ENCODE data around the gene ITPKC. TPM values are rescaled to one million over a fixed set of nuclear protein-coding genes. Genes with fewer than 3 reads are reported as not detected.
A peak's percentile ranks its signal among the peaks of the same experiment; 100 is the strongest.

ITPKC gene
- total and polyA plus RNA-seq, 2 of the 13 experiments (the other 11 are each of a cell fraction or from before 2014, with no cell fraction given) = 6.9 to 11.2 TPM

GRCh38 chr19:40714441-40715299 is 2.2 kb upstream of the ITPKC start (continued):
- TF ChIP-seq DMTF1 (CRISPR knock-in tag; IDR thresholded peaks at IDR 0.05) = no peak
- TF ChIP-seq BRCA1 (CRISPR knock-in tag; IDR thresholded peaks at IDR 0.05) = no peak
- TF ChIP-seq PHF8 (CRISPR knock-in tag; IDR thresholded peaks at IDR 0.05) = no peak
- no peak for TF ChIP-seq ZNF678 (CRISPR knock-in tag; IDR thresholded peaks at IDR 0.05)
- no peak for TF ChIP-seq ZNF432 (CRISPR knock-in tag; IDR thresholded peaks at IDR 0.05; ENCODE audit: borderline replicate concordance)
- TF ChIP-seq ZNF224 (CRISPR knock-in tag; IDR thresholded peaks at IDR 0.05) = no peak
- TF ChIP-seq ZNF17 (CRISPR knock-in tag; IDR thresholded peaks at IDR 0.05) = no peak
- no peak for TF ChIP-seq TSC22D2 (CRISPR knock-in tag; IDR thresholded peaks at IDR 0.05; ENCODE audit: borderline replicate concordance)
- no peak for TF ChIP-seq SAFB2 (CRISPR knock-in tag; IDR thresholded peaks at IDR 0.05; ENCODE audit: borderline replicate concordance, low read depth)
- TF ChIP-seq MAFF (IDR thresholded peaks at IDR 0.05; ENCODE audit: low read depth, low read length) = no peak
- no peak for TF ChIP-seq ZNF282 (IDR thresholded peaks at IDR 0.05; ENCODE audit: partially characterized antibody)
- no peak for TF ChIP-seq TRIM24 (CRISPR knock-in tag; IDR thresholded peaks at IDR 0.05)
- no peak for TF ChIP-seq SP1 (IDR thresholded peaks at IDR 0.05)
- TF ChIP-seq SP1 (CRISPR knock-in tag; IDR thresholded peaks at IDR 0.05) = no peak; the same call in 1 of the 2 replicates
- no peak for TF ChIP-seq CEBPB (IDR thresholded peaks at IDR 0.05; ENCODE audit: borderline replicate concordance, low read depth, low read length)
- TF ChIP-seq ESRRA (CRISPR knock-in tag; IDR thresholded peaks at IDR 0.05; ENCODE audit: low read depth) = no peak
- TF ChIP-seq NKX3-1 (CRISPR knock-in tag; IDR thresholded peaks at IDR 0.05) = no peak
- no peak for TF ChIP-seq BRF2 (CRISPR knock-in tag; IDR thresholded peaks at IDR 0.05)
- TF ChIP-seq JDP2 (CRISPR knock-in tag; IDR thresholded peaks at IDR 0.05; ENCODE audit: borderline replicate concordance) = no peak
- no peak for TF ChIP-seq ZBTB26 (CRISPR knock-in tag; IDR thresholded peaks at IDR 0.05; ENCODE audit: borderline replicate concordance)
- TF ChIP-seq ZNF788 (CRISPR knock-in tag; IDR thresholded peaks at IDR 0.05; ENCODE audit: borderline replicate concordance) = peak; percentile 60; the same call in 1 of the 2 replicates
- TF ChIP-seq CREM (IDR thresholded peaks at IDR 0.05) = no peak
- TF ChIP-seq CREM (CRISPR knock-in tag; IDR thresholded peaks at IDR 0.05) = no peak
- peak; percentile 47; the same call in 1 of the 2 replicates for TF ChIP-seq SP4 (CRISPR knock-in tag; IDR thresholded peaks at IDR 0.05)
- TF ChIP-seq SIN3A (IDR thresholded peaks at IDR 0.05; ENCODE audit: borderline replicate concordance, low read depth, low read length) = peak; percentile 45; the same call in 1 of the 2 replicates

Data from HepG2 (cell line).